Measurements from ENCODE around the gene KCNQ2.

The KCNQ2 gene

DNA sequence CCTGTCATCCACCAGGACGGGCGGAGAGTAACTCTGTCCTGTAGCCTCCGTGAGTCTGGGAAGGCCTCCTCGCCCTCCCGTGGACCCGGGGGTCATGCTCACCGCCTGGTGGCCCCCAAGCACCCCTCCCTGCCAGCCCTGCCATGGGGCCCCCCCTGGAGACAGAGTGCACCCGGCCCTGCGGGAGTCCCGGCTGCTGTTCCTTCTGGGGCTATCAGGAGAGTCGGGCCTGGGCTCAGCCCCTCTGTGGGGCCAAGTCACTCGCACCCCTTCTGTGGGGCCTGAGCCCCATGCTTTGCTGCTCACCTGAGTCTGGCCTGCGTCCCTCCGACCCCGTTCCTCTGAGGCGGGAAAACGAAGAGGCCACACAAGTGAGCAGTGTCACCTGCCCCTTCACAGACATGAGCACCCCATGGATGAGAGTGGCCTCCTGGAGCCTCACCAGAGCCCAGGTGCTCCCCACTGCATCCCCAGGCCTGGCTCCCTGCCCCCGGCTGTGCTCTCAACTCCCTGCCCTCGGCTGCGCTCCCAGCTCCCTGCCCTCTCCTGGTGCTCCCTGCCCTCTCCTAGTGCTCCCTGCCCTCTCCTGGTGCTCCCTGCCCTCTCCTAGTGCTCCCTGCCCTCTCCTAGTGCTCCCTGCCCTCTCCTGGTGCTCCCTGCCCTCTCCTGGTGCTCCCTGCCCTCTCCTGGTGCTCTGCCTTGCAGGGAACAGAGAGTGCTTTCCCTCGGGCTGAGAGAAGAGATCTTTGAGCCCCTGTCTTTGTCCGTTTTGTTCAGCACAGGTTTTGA lies 106.7 kb downstream of the KCNQ2 start:
- no peak for DNase-seq

- DNase-seq = no peak
Measured at GRCh38 chr20:63364801-63365585, 107.5 kb downstream of the KCNQ2 start.

GRCh38 chr20:63363981-63364561 lies 108.4 kb downstream of the KCNQ2 start:
- no peak for DNase-seq

DNA sequence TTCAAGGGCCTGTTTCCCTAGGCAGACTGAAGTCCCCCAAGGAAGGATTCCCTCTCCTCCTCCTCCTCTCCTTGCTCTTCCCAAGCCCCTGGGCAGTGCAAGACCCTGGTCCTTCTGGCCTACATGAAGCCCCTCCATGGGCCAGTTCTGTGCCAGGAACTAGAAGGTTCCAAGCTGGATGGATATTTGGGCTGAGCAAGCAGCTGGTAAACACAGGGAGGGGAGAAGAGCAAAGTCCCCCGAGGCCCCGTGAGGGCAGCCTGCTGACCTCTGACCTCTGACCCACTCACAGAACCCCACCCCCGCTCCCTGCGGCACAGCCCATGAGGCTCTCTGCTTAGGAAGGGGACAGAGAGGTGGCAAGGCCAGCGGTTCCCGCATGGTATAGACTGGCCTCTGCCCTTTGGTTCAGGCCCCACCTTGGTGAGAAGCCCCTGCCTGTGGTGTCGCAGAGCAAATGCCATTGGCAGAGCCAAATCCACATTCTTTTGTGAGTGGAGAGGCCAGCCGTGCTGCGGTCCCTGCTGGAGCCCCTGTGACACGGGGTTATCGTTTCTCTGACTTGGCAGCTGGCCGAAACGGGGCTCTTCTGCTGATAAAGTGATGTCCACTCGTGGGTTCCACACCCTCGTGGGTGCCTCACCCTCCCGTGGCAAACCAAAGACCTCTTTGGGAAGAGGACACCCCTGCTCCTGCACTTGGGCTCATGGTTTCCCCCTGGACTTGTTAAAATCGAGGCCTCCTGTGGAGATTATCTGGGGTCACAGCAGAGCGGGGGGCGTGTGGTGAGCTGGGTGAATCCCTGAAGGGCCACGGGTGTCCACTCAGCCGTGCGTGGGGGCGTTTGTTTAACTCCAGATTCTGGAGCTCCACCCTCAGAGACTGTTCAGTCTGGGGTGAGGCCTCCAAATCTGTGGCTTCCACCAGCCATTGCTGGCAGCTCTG lies 109.2 kb downstream of the KCNQ2 start:
- no peak for DNase-seq

- DNase-seq = no peak
Measured at GRCh38 chr20:63362436-63363009, 109.9 kb downstream of the KCNQ2 start.

DNA sequence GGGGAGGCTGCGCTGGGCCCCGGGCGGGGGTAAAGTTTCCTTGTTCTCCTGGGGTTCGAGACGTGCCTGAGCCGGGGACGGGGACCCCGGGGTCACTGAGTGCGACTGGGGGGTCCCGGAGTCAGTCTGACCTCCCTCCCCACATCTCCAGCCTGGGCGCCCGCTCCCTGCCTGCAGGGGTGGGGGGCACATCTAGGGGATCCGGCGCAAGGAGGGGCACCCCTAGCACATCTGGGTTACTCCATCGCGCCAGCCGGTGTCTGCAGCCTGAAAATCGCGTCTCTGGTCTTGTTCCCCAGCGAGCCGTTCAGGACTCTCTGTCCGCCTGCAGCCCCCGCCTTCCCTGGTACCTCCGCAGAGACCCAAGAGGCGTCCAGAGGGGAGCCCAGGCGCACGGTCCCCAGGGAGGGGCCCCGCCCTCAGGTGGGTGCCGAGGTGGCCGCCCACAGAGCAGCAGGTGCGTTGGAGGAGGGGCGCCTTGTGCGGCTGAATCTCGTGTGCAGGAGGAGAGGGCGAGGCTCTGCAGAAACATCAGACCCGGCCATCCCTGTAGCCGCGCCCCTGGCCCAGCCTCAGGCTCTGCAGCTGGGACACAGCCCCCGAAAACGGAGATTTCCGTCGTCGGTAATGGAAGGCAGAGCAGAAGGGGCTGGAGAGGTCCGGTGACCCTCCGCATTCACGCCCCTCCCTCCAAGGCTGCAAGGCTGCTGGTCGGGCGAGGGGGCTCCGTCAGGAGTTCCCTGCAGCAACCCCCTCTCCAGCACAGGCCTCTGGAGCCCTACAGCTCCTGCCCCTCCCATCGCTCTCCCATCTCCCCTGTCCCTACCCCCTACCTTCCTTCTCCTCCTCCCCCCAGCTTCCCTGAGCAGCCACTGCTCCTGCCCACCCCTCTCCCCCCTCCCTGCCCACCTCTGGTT lies 110.7 kb downstream of the KCNQ2 start:
- DNase-seq = no peak

DNA sequence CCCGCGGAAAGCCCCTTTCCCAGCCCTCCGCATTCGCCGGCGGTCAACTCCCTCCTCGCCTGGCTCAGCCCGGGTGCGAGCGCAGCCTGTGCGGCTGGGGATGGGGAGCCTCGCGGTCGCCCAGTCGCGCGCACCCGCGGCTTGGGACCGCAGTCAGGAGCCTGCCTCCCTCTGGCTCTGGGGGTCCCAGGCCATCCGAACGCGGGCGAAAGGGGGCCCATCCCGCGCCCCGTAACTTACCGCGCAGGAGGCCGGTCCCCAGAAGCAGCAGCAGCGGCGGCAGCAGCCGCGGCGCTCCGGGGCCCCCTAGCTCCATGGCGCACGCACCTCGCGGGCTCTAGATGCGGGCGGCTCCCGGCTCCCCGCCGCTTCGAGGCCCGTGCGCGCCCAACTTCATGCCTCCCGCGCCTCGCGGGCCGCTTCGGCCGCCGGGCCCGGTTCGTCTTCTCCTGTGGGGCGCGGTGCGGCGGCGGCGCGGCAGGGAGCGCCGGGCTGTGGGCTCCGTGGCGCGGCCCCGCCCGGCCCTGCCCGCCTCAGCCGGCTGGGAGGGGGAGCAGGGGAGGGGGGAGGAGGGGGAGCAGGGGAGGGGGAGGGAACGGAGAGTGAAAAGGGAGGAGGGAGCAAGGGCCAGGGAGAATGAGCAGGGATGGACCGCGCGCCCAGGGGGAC lies 111.5 kb downstream of the KCNQ2 start, which contains the start of gene CHRNA4:
CHRNA4 (minus strand) TSS at position 500 of the 669 bp plus-strand sequence; CDS start at position 316, 184 bp downstream.
- DNase-seq = no peak

GRCh38 chr20:63359937-63360849 lies 112.3 kb downstream of the KCNQ2 start:
- no peak for DNase-seq

DNA sequence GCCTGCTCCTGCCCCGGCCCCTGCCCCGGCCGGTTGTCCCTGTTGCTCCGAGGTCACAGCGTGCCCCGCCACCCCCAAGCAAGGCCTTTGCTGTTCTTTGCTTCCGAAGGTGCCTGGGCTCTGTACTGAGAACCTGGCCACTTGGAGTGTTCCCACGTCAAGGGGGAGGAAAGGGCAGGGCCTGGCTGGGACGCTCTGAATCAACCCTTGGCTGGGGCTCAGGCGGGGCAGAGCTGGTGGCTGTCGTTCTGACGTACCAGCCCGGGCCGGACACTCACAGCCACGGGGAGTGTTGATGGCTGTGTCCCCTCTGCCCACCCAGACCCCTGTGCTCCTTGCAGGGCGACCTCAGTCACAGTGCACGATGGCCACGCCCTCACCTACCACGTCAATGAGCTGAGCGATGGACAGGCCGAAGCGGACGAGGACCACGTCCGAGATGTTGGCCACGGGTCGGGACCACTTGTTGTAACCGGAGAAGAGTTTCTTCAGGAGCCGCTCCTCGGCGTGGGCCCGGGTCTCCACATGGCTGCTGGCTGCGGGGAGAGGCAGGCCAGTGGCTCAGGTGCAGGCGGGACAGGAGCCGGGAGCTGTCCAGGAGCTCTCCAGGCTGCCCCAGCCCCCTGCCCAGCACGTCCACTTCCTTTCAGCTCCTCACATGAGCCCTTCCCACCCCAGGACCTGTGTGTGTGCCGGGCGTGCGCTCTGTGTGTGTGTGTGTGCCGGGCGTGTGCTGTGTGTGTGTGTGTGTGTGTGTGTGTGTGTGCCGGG lies 113.1 kb downstream of the KCNQ2 start:
- no peak for DNase-seq

GRCh38 chr20:63357921-63358905 lies 114.2 kb downstream of the KCNQ2 start:
- DNase-seq = no peak

DNA sequence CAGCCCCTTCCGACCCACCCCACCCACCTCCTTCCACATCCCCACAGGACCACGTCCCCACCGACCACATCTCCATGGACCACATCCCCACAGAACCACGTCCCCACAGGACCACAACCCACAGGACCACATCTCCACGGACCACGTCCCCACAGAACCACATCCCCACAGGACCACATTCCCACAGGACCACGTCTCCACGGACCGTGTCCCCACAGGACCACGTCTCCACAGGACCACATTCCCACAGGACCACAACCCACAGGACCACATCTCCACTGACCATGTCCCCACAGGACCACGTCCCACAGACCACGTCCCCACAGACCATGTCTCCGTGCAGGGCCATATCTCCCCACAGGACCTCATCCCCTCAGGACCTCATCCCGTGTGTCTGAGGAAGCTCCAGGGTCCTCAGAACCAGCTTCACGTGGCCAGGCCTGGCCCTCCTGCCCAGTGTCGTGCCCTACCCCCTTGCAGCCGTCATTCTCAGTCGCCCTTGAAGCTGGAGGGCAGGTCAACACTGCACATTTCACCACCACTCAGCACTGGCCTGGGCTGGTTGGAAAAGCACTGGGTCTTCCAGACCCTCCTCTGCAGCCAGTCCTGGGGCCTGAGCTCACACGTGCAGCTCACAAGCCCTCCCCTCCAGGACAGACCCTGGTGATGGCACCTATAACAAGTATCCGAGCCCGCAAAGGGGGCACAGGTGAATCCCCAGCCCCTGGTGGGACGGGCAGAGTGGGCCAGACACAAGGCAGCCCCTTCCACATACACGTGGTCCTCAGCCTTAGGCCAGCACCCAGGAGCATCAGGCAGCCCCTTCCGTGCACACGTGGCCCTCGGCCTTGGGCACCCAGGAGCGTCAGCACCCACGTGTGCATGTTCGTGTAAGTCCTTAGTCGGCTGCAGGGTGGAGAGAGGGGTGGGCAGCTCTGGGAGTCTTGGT lies 115.2 kb downstream of the KCNQ2 start:
- DNase-seq = no peak

GRCh38 chr20:63356511-63356910 lies 115.9 kb downstream of the KCNQ2 start:
- no peak for DNase-seq

- DNase-seq = no peak
Measured at GRCh38 chr20:63355781-63356295, 116.6 kb downstream of the KCNQ2 start.

DNA sequence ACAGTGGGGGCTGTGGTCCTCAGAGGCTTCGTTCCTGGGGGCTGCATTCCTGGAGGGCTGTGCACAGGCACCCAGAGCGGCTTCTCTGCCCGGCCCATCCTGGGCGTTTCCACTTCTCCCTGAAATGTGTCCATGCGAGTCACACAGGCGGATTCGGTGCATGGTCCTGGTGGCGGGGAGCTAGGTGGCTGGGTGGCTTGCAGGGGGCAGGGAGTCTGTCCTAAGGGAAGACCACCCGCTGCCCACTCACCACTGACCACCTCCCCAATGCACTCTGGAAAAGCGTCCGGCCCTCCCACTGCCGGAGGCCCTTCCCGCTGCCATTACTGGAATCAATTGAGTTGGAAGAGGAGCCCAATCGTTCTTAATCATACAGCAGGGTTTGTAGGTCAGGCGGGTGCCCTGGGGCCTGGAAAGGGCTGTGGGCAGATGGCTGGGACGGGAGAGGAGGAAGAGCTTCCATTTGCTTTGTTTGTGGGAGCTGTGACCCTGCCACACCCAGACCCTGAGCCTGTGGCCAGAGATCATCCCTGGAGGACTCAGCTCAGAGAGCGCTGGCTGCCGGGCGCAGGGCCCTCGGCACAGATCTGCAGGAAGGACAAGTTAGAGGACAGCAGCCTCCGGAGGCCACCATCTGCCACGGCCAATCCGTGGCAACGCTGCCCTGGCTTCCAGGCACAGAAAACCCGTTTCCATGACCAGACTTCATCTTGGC lies 117.7 kb downstream of the KCNQ2 start:
- DNase-seq = no peak

GRCh38 chr20:63352811-63353221 lies 119.6 kb downstream of the KCNQ2 start:
- no peak for DNase-seq

Data from SIG-M5 (cell line).